Peyer's patch (tissue), 4 donors: ENCODE results near the gene RAB37. TPM values are rescaled to one million over a fixed set of nuclear protein-coding genes. Genes with fewer than 3 reads are reported as not detected.
A peak's percentile ranks its signal among the peaks of the same experiment; 100 is the strongest.

Source experiments
- DNase-seq, 3 donors: peaks; one replicate each; pipeline ENCODE4 v3.0.0-alpha.2; 2017 to 2019
- H3K27ac ChIP-seq, 4 donors: fragments of 200-600 bp; sonication (generic); one replicate each; pipeline ENCODE4 v1.5.1; 2016 to 2019
- H3K27me3 ChIP-seq, 2 donors: fragments of 200-600 bp; sonication (generic); one replicate each; pipeline ENCODE4 v1.5.1; 2019
- H3K36me3 ChIP-seq, 3 donors: fragments of 200-600 bp; sonication (generic); one replicate each; pipeline ENCODE4 v1.5.1; 2016 to 2019
- H3K4me1 ChIP-seq, 4 donors: fragments of 200-600 bp; sonication (generic); one replicate each; pipeline ENCODE4 v1.5.1; 2016 to 2019
- H3K4me3 ChIP-seq, 4 donors: fragments of 200-600 bp; sonication (generic); 1 replicate in 3 of 4; 2 replicates in 1 of 4; pipeline ENCODE4 v1.5.1; 2016 to 2019; ENCODE audit warnings: mild to moderate bottlenecking in 1 of 4
- H3K9me3 ChIP-seq, 4 donors: fragments of 200-600 bp; sonication (generic); one replicate each; pipeline ENCODE4 v1.5.1; 2016 to 2019; ENCODE audit warnings: mild to moderate bottlenecking in 1 of 4
- POLR2A ChIP-seq, 2 donors: fragments of 450-650 bp; IDR thresholded peaks; one replicate each; pipeline ENCODE4 v1.5.1; 2017; ENCODE audit warnings: antibody characterized with exemption in 2 of 2, mild to moderate bottlenecking in 2 of 2, moderate library complexity in 2 of 2
- total RNA-seq, 4 donors: library from RNA; depleted of rRNA; stranded (reverse); fragments of >200 nt; gene quantifications; one replicate each; pipeline ENCODE4 v1.1.0, GENCODE V29; 2016
- TF ChIP-seq, protein P1 (sequence below), 6 experiments: fragments of 450-650 bp in 4 of 6; fragments of 200-600 bp in 2 of 6; sonication (generic) in 1 of 6; IDR thresholded peaks; one replicate each; pipeline ENCODE4 v1.5.1; 2017 to 2019; ENCODE audit warnings: antibody characterized with exemption in 6 of 6, mild to moderate bottlenecking in 3 of 6, moderate library complexity in 1 of 6

Gene RAB37
- total RNA-seq, 4 donors from 2014 or later, result 1.1 to 35.5 (median 4.4) TPM

DNA sequence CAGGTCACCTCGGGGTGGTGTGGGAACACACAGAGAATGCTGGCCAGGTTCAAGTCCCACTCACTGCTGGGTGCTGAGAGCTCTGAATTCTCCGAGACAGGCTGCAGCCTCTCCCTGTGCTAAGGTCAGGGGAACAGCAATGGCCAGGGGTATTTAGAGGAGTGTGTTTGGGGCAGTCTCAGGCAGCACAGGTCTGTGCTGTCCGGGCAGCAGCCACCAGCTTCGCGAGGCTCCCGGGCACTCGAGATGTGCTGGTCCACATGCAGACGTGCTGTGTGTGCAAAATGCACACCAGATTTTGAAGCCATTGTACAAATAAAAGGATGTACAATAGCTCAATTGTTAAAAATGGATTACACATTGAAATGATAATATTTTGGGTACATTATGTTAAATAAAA lies 18.5 kb downstream of the RAB37 start:
- Histone ChIP-seq H3K36me3 (peaks cover 0 to 4% (median 0%) of the 10 kb centered on the region in 3 donors), H3K9me3 (no peaks in the 10 kb centered on the region), H3K27me3 (no peaks in the 10 kb centered on the region), H3K4me1 (peaks cover 35 to 94% (median 45%) of the 10 kb centered on the region in 4 donors), H3K4me3 (no peak overlapping the region), H3K27ac (peak overlapping the region in 1 of 4 donors; percentile 8)
- no peak for DNase-seq
- no peak for TF ChIP-seq POLR2A (IDR thresholded peaks at IDR 0.05)
- TF ChIP-seq, protein P1, sequence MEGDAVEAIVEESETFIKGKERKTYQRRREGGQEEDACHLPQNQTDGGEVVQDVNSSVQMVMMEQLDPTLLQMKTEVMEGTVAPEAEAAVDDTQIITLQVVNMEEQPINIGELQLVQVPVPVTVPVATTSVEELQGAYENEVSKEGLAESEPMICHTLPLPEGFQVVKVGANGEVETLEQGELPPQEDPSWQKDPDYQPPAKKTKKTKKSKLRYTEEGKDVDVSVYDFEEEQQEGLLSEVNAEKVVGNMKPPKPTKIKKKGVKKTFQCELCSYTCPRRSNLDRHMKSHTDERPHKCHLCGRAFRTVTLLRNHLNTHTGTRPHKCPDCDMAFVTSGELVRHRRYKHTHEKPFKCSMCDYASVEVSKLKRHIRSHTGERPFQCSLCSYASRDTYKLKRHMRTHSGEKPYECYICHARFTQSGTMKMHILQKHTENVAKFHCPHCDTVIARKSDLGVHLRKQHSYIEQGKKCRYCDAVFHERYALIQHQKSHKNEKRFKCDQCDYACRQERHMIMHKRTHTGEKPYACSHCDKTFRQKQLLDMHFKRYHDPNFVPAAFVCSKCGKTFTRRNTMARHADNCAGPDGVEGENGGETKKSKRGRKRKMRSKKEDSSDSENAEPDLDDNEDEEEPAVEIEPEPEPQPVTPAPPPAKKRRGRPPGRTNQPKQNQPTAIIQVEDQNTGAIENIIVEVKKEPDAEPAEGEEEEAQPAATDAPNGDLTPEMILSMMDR (IDR thresholded peaks at IDR 0.05), result no peak

DNA sequence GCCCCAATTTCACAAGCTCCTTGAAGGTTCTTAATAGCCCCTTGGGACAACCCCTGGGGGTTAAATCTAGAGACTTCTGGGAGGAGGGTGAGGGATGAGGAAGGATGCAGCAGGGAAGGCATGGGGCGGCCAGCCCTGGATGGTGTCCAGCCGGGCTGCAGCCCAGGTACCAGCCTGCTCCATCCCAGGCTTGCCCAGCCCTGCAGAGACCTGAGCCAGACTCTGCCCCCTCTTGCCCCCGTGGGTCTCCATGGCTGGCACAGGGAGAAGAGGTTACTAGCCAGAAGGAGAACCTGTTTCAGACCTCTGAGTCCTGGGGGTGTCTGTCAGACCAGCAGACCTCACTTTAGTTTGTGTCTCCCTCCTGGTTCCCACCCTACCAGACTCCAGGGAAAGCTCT lies 19.8 kb downstream of the RAB37 start:
- H3K4me1 ChIP-seq, result peaks cover 35 to 96% (median 45%) of the 10 kb centered on the region in 4 donors
- no peaks in the 10 kb centered on the region for H3K9me3 ChIP-seq
- H3K36me3 ChIP-seq, result peaks cover 0 to 4% (median 0%) of the 10 kb centered on the region in 3 donors
- H3K27me3 ChIP-seq, result no peaks in the 10 kb centered on the region
- peak overlapping the region; percentile 31 to 88 (median 55) for H3K27ac ChIP-seq
- DNase-seq, result no peak
- no peak overlapping the region for H3K4me3 ChIP-seq
- TF ChIP-seq, protein P1 (IDR thresholded peaks at IDR 0.05), result no peak
- no peak for TF ChIP-seq POLR2A (IDR thresholded peaks at IDR 0.05)

DNA sequence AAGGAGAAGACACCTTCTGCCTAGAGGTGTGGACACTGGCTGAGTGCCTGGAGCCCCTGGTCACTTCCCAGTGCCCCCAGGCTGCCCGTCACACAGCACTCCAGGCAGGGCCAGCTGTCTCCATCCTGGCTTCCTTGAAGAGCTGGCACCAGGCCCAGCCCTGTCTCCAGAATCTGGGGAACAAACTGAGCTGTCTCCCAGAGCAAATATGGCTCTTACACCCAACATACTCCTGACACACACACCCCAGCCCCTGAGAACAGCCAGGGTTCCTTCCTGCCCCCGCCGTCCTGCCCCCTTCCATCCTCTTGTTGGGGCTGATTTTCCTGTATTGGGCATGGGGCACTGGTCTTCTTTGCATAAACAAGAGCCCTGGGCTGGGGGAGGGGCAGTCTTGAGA lies 20.4 kb downstream of the RAB37 start:
- Histone ChIP-seq H3K27me3 (no peaks in the 10 kb centered on the region), H3K4me3 (peak overlapping the region in 2 of 4 donors; percentile 25 to 32), H3K4me1 (peaks cover 35 to 91% (median 42%) of the 10 kb centered on the region in 4 donors), H3K9me3 (no peaks in the 10 kb centered on the region), H3K36me3 (peaks cover 0 to 4% (median 0%) of the 10 kb centered on the region in 3 donors), H3K27ac (peak overlapping the region; percentile 31 to 88 (median 55))
- peak in 1 of 3 donors; percentile 64 for DNase-seq
- TF ChIP-seq, protein P1 (IDR thresholded peaks at IDR 0.05), result no peak
- no peak for TF ChIP-seq POLR2A (IDR thresholded peaks at IDR 0.05)

DNA sequence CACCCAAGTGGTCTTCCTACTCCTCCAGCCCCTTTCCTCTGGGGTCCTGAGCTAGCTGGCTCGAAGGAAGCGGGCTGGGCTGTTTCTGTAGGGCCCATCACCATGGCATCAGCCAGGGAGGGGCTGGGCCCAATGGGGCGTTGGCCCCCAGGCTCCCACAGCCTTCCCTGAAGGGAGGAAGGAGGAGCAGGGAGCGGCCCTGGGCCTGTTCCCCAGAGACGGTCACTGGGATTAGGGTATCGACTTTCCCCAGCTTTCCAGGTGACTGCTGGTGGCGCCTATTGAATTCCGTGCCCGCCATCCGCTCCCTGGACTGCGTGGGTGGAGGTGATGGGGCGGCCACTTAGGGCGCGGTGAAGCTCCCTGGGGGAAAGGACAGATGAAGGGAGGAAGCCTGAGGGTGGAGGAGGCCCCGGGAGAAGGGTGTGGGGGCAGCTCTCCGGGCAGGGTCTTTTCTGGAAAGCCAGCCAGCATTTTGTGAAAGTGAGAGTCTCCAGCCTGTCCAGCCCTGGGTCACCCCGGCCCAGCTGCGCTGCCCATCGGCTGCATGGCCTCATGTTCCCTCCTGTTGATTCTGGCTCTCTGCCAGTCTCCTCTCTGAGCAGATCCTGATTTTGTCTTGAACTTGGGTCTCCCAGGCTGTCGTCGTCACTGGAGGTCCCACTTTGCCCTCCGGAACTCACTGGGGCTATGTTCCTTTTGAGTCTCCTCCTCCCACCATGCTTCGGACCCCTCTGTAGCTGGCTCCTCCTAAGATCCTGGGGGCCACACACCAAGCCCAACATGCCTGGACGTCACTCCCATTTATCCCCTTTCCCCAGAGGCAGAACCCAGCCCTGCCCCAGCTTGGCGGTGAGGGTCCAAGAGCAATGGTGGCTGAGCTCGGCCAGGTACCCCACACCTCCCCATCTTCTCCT lies 21.1 kb downstream of the RAB37 start:
- Histone ChIP-seq H3K36me3 (peaks cover 0 to 4% (median 0%) of the 10 kb centered on the region in 3 donors), H3K4me3 (peak overlapping the region in 2 of 4 donors; percentile 26 to 32), H3K9me3 (no peaks in the 10 kb centered on the region), H3K4me1 (peaks cover 36 to 87% (median 40%) of the 10 kb centered on the region in 4 donors), H3K27ac (peak overlapping the region; percentile 36 to 88 (median 68)), H3K27me3 (no peaks in the 10 kb centered on the region)
- TF ChIP-seq POLR2A (IDR thresholded peaks at IDR 0.05), result no peak
- TF ChIP-seq, protein P1 (IDR thresholded peaks at IDR 0.05), result no peak
- DNase-seq, result peak in 1 of 3 donors; percentile 74

DNA sequence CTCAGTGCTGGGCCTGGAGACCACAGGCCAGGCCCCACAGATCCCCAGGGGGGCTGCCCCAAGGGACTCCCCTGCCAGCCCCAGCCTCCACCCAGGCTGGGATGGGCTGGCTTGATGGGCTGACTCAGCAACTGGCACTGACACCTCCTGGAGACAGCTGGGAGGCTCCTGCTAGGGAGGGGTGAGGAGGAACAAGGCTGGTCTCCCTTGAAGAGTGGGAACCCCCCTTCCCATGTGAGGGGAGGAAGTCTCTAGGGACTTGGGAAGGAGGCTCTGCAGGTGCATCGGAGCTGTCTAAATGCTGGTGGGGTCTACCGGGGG lies 21.8 kb downstream of the RAB37 start:
- Histone ChIP-seq H3K4me1 (peaks cover 36 to 86% (median 41%) of the 10 kb centered on the region in 4 donors), H3K4me3 (peak overlapping the region in 2 of 4 donors; percentile 26 to 32), H3K9me3 (no peaks in the 10 kb centered on the region), H3K27ac (peak overlapping the region; percentile 36 to 88 (median 68)), H3K27me3 (no peaks in the 10 kb centered on the region), H3K36me3 (peaks cover 0 to 4% (median 0%) of the 10 kb centered on the region in 3 donors)
- DNase-seq, result peak in 2 of 3 donors; percentile 75 to 77
- no peak for TF ChIP-seq POLR2A (IDR thresholded peaks at IDR 0.05)
- TF ChIP-seq, protein P1 (IDR thresholded peaks at IDR 0.05), result no peak
